Measurements from ENCODE around the gene FOSB. TPM values are rescaled to one million over a fixed set of nuclear protein-coding genes. Genes with fewer than 3 reads are reported as not detected.

Gene FOSB
- total and polyA plus RNA-seq, 9 of the 15 experiments (the other 6 are each of a cell fraction or from before 2014, with no cell fraction given) = 0.11 to 2.7 (median 0.73) TPM

DNA sequence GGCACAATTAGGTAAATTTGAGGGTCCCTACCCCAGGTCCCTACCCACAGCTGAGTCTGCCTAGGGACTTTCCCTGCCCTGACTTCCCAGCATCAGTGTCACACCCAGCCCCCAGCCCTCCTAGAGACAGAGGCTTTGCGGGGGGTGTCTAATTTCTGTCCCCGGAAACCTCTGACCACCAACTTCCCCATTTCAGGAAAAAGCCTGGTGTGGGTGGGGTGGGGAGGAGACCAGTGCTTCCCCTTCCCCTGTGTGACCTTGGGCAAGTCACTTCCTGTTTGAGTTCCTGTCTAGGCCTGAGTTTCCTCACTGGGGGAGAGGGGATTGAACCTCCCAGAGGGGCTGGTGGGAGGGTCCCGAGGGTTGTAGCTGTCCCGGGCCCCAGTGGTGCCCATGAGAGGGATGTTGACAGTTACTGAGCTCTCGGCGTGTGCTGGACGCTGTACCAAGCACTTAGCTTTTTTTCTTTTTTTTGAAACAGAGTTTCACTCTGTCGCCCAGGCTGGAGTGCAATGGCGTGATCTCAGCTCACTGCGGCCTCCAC is 47.4 kb downstream of the FOSB start (continued):
- TF ChIP-seq, protein P1, sequence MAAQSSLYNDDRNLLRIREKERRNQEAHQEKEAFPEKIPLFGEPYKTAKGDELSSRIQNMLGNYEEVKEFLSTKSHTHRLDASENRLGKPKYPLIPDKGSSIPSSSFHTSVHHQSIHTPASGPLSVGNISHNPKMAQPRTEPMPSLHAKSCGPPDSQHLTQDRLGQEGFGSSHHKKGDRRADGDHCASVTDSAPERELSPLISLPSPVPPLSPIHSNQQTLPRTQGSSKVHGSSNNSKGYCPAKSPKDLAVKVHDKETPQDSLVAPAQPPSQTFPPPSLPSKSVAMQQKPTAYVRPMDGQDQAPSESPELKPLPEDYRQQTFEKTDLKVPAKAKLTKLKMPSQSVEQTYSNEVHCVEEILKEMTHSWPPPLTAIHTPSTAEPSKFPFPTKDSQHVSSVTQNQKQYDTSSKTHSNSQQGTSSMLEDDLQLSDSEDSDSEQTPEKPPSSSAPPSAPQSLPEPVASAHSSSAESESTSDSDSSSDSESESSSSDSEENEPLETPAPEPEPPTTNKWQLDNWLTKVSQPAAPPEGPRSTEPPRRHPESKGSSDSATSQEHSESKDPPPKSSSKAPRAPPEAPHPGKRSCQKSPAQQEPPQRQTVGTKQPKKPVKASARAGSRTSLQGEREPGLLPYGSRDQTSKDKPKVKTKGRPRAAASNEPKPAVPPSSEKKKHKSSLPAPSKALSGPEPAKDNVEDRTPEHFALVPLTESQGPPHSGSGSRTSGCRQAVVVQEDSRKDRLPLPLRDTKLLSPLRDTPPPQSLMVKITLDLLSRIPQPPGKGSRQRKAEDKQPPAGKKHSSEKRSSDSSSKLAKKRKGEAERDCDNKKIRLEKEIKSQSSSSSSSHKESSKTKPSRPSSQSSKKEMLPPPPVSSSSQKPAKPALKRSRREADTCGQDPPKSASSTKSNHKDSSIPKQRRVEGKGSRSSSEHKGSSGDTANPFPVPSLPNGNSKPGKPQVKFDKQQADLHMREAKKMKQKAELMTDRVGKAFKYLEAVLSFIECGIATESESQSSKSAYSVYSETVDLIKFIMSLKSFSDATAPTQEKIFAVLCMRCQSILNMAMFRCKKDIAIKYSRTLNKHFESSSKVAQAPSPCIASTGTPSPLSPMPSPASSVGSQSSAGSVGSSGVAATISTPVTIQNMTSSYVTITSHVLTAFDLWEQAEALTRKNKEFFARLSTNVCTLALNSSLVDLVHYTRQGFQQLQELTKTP (IDR thresholded peaks at IDR 0.05; ENCODE audit: low read depth in 1 of 2, partially characterized antibody in 2 of 2) = peak in 1 of 2 experiments; percentile 25
- TF ChIP-seq TCF3 (CRISPR knock-in tag; IDR thresholded peaks at IDR 0.05) (0 out of 2 replicates have a peak, but pooled peaks have one; percentile 11), KLF16 (IDR thresholded peaks at IDR 0.05) (no peak), ETV6 (IDR thresholded peaks at IDR 0.05; ENCODE audit: borderline replicate concordance in 1 of 2, low read depth in 2 of 2, low read length in 1 of 2) (peak; percentile 99 to 100), ETV6 (CRISPR knock-in tag; IDR thresholded peaks at IDR 0.05; ENCODE audit: borderline replicate concordance) (no peak), CC2D1A (IDR thresholded peaks at IDR 0.05) (no peak), SOX6 (IDR thresholded peaks at IDR 0.05) (peak; percentile 53; the same call in 1 of the 2 replicates), SMARCA4 (IDR thresholded peaks at IDR 0.05) (peak; percentile 64; the same call in 1 of the 2 replicates), ZNF766 (CRISPR knock-in tag; conservative IDR thresholded peaks at IDR 0.05) (0 out of 2 replicates have a peak, but pooled peaks have one; percentile 30), SPI1 (IDR thresholded peaks at IDR 0.05; ENCODE audit: borderline replicate concordance, low read depth, low read length) (peak; percentile 97)
- TF ChIP-seq, protein P2, sequence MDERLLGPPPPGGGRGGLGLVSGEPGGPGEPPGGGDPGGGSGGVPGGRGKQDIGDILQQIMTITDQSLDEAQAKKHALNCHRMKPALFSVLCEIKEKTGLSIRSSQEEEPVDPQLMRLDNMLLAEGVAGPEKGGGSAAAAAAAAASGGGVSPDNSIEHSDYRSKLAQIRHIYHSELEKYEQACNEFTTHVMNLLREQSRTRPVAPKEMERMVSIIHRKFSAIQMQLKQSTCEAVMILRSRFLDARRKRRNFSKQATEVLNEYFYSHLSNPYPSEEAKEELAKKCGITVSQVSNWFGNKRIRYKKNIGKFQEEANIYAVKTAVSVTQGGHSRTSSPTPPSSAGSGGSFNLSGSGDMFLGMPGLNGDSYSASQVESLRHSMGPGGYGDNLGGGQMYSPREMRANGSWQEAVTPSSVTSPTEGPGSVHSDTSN (CRISPR knock-in tag; IDR thresholded peaks at IDR 0.05; ENCODE audit: low read depth) = no peak
- TF ChIP-seq, protein P2 (tag; conservative IDR thresholded peaks at IDR 0.05; ENCODE audit: low read depth) = no peak
- TF ChIP-seq, protein P3, sequence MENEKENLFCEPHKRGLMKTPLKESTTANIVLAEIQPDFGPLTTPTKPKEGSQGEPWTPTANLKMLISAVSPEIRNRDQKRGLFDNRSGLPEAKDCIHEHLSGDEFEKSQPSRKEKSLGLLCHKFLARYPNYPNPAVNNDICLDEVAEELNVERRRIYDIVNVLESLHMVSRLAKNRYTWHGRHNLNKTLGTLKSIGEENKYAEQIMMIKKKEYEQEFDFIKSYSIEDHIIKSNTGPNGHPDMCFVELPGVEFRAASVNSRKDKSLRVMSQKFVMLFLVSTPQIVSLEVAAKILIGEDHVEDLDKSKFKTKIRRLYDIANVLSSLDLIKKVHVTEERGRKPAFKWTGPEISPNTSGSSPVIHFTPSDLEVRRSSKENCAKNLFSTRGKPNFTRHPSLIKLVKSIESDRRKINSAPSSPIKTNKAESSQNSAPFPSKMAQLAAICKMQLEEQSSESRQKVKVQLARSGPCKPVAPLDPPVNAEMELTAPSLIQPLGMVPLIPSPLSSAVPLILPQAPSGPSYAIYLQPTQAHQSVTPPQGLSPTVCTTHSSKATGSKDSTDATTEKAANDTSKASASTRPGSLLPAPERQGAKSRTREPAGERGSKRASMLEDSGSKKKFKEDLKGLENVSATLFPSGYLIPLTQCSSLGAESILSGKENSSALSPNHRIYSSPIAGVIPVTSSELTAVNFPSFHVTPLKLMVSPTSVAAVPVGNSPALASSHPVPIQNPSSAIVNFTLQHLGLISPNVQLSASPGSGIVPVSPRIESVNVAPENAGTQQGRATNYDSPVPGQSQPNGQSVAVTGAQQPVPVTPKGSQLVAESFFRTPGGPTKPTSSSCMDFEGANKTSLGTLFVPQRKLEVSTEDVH (IDR thresholded peaks at IDR 0.05; ENCODE audit: low read depth, partially characterized antibody) = no peak
- TF ChIP-seq, protein P4, sequence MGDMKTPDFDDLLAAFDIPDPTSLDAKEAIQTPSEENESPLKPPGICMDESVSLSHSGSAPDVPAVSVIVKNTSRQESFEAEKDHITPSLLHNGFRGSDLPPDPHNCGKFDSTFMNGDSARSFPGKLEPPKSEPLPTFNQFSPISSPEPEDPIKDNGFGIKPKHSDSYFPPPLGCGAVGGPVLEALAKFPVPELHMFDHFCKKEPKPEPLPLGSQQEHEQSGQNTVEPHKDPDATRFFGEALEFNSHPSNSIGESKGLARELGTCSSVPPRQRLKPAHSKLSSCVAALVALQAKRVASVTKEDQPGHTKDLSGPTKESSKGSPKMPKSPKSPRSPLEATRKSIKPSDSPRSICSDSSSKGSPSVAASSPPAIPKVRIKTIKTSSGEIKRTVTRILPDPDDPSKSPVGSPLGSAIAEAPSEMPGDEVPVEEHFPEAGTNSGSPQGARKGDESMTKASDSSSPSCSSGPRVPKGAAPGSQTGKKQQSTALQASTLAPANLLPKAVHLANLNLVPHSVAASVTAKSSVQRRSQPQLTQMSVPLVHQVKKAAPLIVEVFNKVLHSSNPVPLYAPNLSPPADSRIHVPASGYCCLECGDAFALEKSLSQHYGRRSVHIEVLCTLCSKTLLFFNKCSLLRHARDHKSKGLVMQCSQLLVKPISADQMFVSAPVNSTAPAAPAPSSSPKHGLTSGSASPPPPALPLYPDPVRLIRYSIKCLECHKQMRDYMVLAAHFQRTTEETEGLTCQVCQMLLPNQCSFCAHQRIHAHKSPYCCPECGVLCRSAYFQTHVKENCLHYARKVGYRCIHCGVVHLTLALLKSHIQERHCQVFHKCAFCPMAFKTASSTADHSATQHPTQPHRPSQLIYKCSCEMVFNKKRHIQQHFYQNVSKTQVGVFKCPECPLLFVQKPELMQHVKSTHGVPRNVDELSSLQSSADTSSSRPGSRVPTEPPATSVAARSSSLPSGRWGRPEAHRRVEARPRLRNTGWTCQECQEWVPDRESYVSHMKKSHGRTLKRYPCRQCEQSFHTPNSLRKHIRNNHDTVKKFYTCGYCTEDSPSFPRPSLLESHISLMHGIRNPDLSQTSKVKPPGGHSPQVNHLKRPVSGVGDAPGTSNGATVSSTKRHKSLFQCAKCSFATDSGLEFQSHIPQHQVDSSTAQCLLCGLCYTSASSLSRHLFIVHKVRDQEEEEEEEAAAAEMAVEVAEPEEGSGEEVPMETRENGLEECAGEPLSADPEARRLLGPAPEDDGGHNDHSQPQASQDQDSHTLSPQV (IDR thresholded peaks at IDR 0.05) = no peak; the same call in 1 of the 2 replicates
